GM21367 (cell line): ENCODE data around the gene FNBP1.
A peak's percentile ranks its signal among the peaks of the same experiment; 100 is the strongest.

ENCODE experiments used
- ATAC-seq: cut with Tn5 transposase; IDR thresholded peaks from one replicate; pipeline ENCODE4 v1.9.1; 2021; ENCODE audit not compliant: unreplicated experiment

Gene FNBP1

GRCh38 chr9:129929496-129930125, 113.4 kb downstream of the FNBP1 start:
- ATAC-seq: no peak

- ATAC-seq: no peak
These were observed 119.4 kb downstream of the FNBP1 start for GRCh38 chr9:129923589-129923988.

- ATAC-seq: no peak
These were observed 121.1 kb downstream of the FNBP1 start for GRCh38 chr9:129921905-129922304.

GRCh38 chr9:129919841-129920240, 123.1 kb downstream of the FNBP1 start:
- no peak for ATAC-seq

- ATAC-seq: no peak
These were observed 123.7 kb downstream of the FNBP1 start for GRCh38 chr9:129919277-129919676.

- ATAC-seq: no peak
These were observed 124.6 kb downstream of the FNBP1 start for GRCh38 chr9:129918296-129918950.

GRCh38 chr9:129916707-129917106, 126.3 kb downstream of the FNBP1 start:
- no peak for ATAC-seq

- no peak for ATAC-seq
These were observed 128.9 kb downstream of the FNBP1 start for GRCh38 chr9:129914051-129914450.

- no peak for ATAC-seq
These were observed 132.1 kb downstream of the FNBP1 start for GRCh38 chr9:129910628-129911567.

- no peak for ATAC-seq
These were observed 133.1 kb downstream of the FNBP1 start for GRCh38 chr9:129909851-129910250.

GRCh38 chr9:129908906-129909305, 134.1 kb downstream of the FNBP1 start:
- ATAC-seq: no peak

- no peak for ATAC-seq
These were observed 135.8 kb downstream of the FNBP1 start for GRCh38 chr9:129907201-129907600.

GRCh38 chr9:129906298-129906697, 136.7 kb downstream of the FNBP1 start:
- no peak for ATAC-seq

- no peak for ATAC-seq
These were observed 138.3 kb downstream of the FNBP1 start for GRCh38 chr9:129904734-129905133.

- no peak for ATAC-seq
These were observed 140.3 kb downstream of the FNBP1 start for GRCh38 chr9:129902740-129903134.

GRCh38 chr9:129901993-129902739, 140.8 kb downstream of the FNBP1 start:
- no peak for ATAC-seq

- peak; percentile 84 for ATAC-seq
These were observed 142.5 kb downstream of the FNBP1 start for GRCh38 chr9:129900263-129901027.

GRCh38 chr9:129899620-129900019, 143.4 kb downstream of the FNBP1 start:
- ATAC-seq: no peak

- ATAC-seq: no peak
These were observed 144.8 kb downstream of the FNBP1 start for GRCh38 chr9:129898185-129898584.

GRCh38 chr9:129897263-129897662, 145.7 kb downstream of the FNBP1 start:
- ATAC-seq: no peak
